ENCODE results near the gene GULP1. TPM values are rescaled to one million over a fixed set of nuclear protein-coding genes. Genes with fewer than 3 reads are reported as not detected.

GULP1 gene
- total RNA-seq, 4 donors from 2014 or later: 34.0 to 46.3 (median 38.0) TPM

DNA sequence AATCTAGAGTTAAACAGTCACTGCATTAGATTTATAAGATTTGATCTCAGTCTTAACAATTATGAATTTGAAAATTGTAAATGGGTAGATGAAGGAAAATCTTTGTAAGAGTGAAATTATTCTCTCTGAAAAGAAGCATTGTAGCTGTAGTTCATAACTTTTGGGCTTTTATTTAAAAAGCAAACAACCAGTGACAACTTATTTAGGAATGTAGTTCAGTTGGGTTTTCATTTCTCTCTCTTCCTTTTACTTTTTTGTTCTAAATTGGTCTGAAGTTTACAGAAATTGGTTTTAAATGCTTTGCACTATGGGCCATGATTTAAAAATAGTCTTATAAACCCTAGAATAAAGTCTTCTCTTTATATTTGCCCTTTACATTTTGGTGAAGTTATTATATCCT, 296.6 kb downstream of the GULP1 start:
- Histone ChIP-seq H3K27ac (no peak overlapping the region), H3K9me3 (no peaks in the 10 kb centered on the region), H3K36me3 (no peaks in the 10 kb centered on the region), H3K4me3 (replicated peaks in 1 of 3) (no peak overlapping the region), H3K4me1 (no peaks in the 10 kb centered on the region), H3K27me3 (no peaks in the 10 kb centered on the region)
- DNase-seq: no peak
- intact Hi-C loops (cut with DNase I): no loop called here
- TF ChIP-seq, protein P1, sequence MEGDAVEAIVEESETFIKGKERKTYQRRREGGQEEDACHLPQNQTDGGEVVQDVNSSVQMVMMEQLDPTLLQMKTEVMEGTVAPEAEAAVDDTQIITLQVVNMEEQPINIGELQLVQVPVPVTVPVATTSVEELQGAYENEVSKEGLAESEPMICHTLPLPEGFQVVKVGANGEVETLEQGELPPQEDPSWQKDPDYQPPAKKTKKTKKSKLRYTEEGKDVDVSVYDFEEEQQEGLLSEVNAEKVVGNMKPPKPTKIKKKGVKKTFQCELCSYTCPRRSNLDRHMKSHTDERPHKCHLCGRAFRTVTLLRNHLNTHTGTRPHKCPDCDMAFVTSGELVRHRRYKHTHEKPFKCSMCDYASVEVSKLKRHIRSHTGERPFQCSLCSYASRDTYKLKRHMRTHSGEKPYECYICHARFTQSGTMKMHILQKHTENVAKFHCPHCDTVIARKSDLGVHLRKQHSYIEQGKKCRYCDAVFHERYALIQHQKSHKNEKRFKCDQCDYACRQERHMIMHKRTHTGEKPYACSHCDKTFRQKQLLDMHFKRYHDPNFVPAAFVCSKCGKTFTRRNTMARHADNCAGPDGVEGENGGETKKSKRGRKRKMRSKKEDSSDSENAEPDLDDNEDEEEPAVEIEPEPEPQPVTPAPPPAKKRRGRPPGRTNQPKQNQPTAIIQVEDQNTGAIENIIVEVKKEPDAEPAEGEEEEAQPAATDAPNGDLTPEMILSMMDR (IDR thresholded peaks at IDR 0.05): no peak
- TF ChIP-seq POLR2A (IDR thresholded peaks at IDR 0.05): no peak

DNA sequence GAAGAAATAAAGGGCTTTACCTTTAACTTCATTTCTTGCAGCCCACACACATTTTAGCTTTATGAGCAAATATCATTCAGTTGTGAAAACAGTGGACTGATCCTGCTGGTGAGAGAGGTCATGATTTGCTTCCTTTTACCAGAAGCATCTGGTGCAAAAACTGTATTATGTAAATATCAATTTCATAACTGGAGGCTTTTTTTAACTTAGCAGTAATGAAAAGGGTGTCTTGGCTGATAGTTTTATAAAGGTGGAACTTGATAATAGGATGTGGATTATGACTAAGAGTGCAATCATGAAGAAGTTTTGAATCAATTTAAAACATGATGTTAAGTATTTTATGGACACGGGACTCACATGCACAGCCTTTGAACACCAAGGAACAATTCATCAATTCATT, 304.4 kb downstream of the GULP1 start:
- Histone ChIP-seq H3K9me3 (no peaks in the 10 kb centered on the region), H3K27me3 (no peaks in the 10 kb centered on the region), H3K36me3 (no peaks in the 10 kb centered on the region), H3K4me3 (replicated peaks in 1 of 3) (no peak overlapping the region), H3K4me1 (peaks cover 7 to 17% of the 10 kb centered on the region in 2 donors), H3K27ac (no peak overlapping the region)
- 87 to 88% methylated on average over 1 of the region's 1 CpG for WGBS, 2 donors
- DNase-seq: no peak
- intact Hi-C loops (cut with DNase I): no loop called here
- no peak for TF ChIP-seq POLR2A (IDR thresholded peaks at IDR 0.05)
- TF ChIP-seq, protein P1 (IDR thresholded peaks at IDR 0.05): no peak

DNA sequence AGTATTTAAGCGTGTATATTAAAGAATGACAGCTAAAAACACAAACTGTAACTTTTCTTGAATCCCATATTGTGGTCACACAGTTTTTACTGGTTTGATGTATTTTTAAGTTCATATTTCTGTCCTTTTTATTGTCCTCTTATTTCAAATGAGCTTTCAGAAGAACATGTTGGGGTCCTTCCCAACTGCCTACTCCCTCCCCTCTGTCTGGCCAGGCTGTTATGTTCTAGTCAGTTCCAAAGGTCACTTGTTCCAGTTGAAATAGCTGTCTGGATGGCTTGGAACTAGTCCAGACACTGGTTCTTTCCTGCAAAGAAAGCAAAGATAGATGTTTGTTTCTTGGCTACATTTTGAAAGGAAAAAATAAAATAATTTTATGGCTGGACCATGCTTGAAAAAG, 306.9 kb downstream of the GULP1 start:
- Histone ChIP-seq H3K27me3 (no peaks in the 10 kb centered on the region), H3K36me3 (no peaks in the 10 kb centered on the region), H3K4me3 (replicated peaks in 1 of 3) (no peak overlapping the region), H3K9me3 (no peaks in the 10 kb centered on the region), H3K27ac (peak overlapping the region; percentile 48 to 51 (median 48)), H3K4me1 (peaks cover 7 to 17% of the 10 kb centered on the region in 2 donors)
- WGBS, 2 donors: 70 to 84% methylated on average over 1 of the region's 1 CpG
- peak; percentile 49 to 52 for DNase-seq
- intact Hi-C loops (cut with DNase I): no loop called here
- TF ChIP-seq, protein P1 (IDR thresholded peaks at IDR 0.05): no peak
- TF ChIP-seq POLR2A (IDR thresholded peaks at IDR 0.05): no peak

DNA sequence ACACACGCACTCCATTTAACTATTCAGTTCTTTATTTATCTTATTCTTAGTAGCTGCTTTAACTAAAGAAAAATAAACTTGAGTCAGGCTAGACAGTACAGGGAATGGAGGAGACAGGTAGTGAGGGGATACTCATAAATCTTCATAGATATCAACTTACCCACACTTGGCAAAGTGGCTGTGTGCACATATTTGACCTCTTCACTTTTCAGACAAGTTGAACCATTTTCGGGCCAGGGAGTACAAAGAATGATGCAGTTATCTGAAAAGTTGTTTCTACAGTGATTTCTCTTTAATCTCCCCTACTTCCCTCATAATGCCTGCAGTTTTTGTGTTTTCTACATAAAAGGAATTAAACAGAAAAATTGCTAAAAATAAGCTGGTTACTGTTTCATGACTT, 307.5 kb downstream of the GULP1 start:
- H3K9me3 ChIP-seq: no peaks in the 10 kb centered on the region
- H3K27ac ChIP-seq: peak overlapping the region; percentile 48 to 51 (median 48)
- 43 to 48% methylated on average over 2 of the region's 2 CpGs for WGBS, 2 donors
- no peaks in the 10 kb centered on the region for H3K27me3 ChIP-seq
- no peaks in the 10 kb centered on the region for H3K36me3 ChIP-seq
- TF ChIP-seq POLR2A (IDR thresholded peaks at IDR 0.05): no peak
- TF ChIP-seq, protein P1 (IDR thresholded peaks at IDR 0.05): no peak
- no peak overlapping the region for H3K4me3 ChIP-seq (replicated peaks in 1 of 3)
- intact Hi-C loops (cut with DNase I): no loop called here
- DNase-seq: no peak
- peaks cover 7 to 17% of the 10 kb centered on the region in 2 donors for H3K4me1 ChIP-seq

DNA sequence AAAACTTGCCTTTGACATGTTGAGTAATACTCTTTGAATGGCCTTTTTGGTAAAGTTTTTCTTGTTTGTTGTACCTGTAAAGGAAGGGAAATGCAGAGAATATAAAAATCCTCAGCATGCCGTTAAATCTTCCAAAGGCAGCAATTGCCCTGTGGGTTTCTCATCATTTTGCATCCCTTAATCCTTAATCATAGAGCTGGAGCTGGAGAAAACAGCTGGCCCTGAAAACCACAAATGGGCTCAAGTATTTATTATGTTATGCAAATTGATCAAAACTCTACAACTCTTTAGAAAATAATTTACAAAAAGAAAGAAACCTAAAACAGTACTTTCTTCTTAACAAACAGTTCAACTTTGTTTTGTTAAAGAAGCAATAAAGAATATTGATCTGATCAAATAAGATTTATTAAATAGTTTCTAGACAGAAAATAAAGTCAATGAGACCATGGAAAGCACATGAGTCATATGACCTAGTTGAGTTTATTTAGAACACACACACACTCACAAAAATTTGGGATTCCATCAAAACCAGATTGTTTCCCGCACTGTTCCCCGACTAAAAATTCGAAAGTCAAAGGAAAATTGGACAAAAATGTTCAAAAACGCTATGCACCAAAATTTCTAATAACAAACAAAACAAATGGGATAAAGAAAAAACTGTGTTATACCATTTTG, 309.0 kb downstream of the GULP1 start:
- Histone ChIP-seq H3K4me1 (peaks cover 7 to 17% of the 10 kb centered on the region in 2 donors), H3K27me3 (no peaks in the 10 kb centered on the region), H3K27ac (no peak overlapping the region), H3K9me3 (no peaks in the 10 kb centered on the region), H3K4me3 (replicated peaks in 1 of 3) (no peak overlapping the region), H3K36me3 (no peaks in the 10 kb centered on the region)
- intact Hi-C loops (cut with DNase I): no loop called here
- 91 to 93% methylated on average over 5 of the region's 5 CpGs for WGBS, 2 donors
- no peak for DNase-seq
- no peak for TF ChIP-seq POLR2A (IDR thresholded peaks at IDR 0.05)
- TF ChIP-seq, protein P1 (IDR thresholded peaks at IDR 0.05): no peak
